Astrocyte of the cerebellum (primary cell): ENCODE results near the gene MBD3.
"Not testable (repeated sequence)": the region's sequence is repeated elsewhere in the genome, so short reads cannot be mapped to it uniquely, and the experiment has no call there.

Source experiments
- DNase-seq: peaks from one replicate; pipeline ENCODE4 v3.0.0-alpha.2; 2011; ENCODE audit warnings: low read depth
- H3K4me3 ChIP-seq: 2 replicates; pipeline ENCODE4 v1.5.1; 2011; ENCODE audit warnings: mild to moderate bottlenecking, low read depth, low read length, moderate library complexity
- CTCF ChIP-seq: IDR thresholded peaks from 2 replicates; pipeline ENCODE4 v1.5.1; 2012; ENCODE audit warnings: low read length, low read depth, moderate library complexity, mild to moderate bottlenecking; ENCODE audit errors: missing control alignments
- in situ Hi-C: cut with HindIII; loops from 2 replicates; pipeline ENCODE4 v1.10.0; 2017; ENCODE audit warnings: low sequenced_read_pairs

MBD3 gene

GRCh38 chr19:1592755-1593500 is at the start of gene MBD3:
Gene MBD3, minus strand, starts transcription at chr19:1592865. Its CDS starts 234 bp downstream, at chr19:1592631.
- no peak for TF ChIP-seq CTCF
- DNase-seq, result peak; percentile 61
- peak within 1 kb of the TSS; percentile 94 for H3K4me3 ChIP-seq
- in situ Hi-C loops, result no loop called here

GRCh38 chr19:1640893-1641448 is 48.3 kb upstream of the MBD3 start:
- in situ Hi-C loops, H3K4me3 ChIP-seq, DNase-seq: not testable (repeated sequence)

- DNase-seq, result no peak
- in situ Hi-C loops, result no loop called here
- no peak for TF ChIP-seq CTCF
- no peak overlapping the region for H3K4me3 ChIP-seq
These were observed 43.9 kb upstream of the MBD3 start for GRCh38 chr19:1636325-1637236.

GRCh38 chr19:1634938-1635243 is 42.2 kb upstream of the MBD3 start:
- no peak for TF ChIP-seq CTCF
- no peak for DNase-seq
- H3K4me3 ChIP-seq, result no peak overlapping the region
- in situ Hi-C loops, result no loop called here

GRCh38 chr19:1634242-1634937 is 41.7 kb upstream of the MBD3 start:
- in situ Hi-C loops, result no loop called here
- TF ChIP-seq CTCF, result no peak
- H3K4me3 ChIP-seq, result no peak overlapping the region
- DNase-seq, result no peak

- TF ChIP-seq CTCF, result no peak
- H3K4me3 ChIP-seq, result no peak overlapping the region
- in situ Hi-C loops, result no loop called here
- DNase-seq, result no peak
These were observed 40.7 kb upstream of the MBD3 start for GRCh38 chr19:1633269-1633826.
